PC-9 (cell line): Measurements from ENCODE around the gene PCMTD2.

Experiments used
- CTCF ChIP-seq: fragments of 200-600 bp; sonication (generic); conservative IDR thresholded peaks from 2 replicates; pipeline ENCODE4 v1.6.1; 2017; ENCODE audit warnings: mixed run types, antibody characterized with exemption, mild to moderate bottlenecking, moderate library complexity
- EZH2 ChIP-seq: fragments of 200-600 bp; sonication (generic); IDR thresholded peaks from 2 replicates; pipeline ENCODE4 v1.8.0; 2017; ENCODE audit warnings: antibody characterized with exemption, low read depth

- TF ChIP-seq EZH2 (no peak), CTCF (no peak)
Measured at GRCh38 chr20:64265201-64265600, 9.7 kb downstream of the PCMTD2 start.
